Measurements from ENCODE around the gene CATSPER3.

CATSPER3 gene

DNA sequence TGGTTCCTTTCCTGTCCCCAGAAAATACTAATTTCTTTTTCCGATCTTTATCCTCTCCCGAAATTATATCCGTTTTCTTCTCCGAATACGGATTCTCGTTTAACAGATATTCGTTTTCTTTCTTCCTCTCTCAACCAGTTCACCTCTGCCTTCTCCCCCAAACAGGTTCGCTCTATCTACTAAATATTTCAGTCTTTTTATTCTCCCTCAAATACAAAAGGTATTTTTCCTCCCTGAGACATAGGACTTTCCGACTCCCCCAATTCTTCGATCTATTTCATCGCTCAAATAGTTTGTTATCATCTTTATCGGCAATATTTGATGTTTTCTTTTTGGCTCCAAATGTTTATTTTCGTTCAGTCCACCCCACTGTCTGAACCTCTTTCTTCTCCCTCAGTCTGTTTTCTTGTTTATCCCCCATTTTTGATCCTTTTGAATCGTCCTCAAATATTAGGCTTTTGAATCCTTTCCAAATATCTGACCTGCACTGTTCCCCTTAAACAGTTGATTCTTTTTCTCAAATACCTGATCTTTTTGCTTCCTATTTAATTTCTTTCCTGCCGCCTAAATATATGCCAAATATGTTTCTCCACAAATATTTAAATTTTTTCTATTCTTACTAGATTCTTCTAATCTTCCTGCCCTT, 61.9 kb downstream of the CATSPER3 start:
- no peak for DNase-seq (ENCODE audit: low spot score)

DNA sequence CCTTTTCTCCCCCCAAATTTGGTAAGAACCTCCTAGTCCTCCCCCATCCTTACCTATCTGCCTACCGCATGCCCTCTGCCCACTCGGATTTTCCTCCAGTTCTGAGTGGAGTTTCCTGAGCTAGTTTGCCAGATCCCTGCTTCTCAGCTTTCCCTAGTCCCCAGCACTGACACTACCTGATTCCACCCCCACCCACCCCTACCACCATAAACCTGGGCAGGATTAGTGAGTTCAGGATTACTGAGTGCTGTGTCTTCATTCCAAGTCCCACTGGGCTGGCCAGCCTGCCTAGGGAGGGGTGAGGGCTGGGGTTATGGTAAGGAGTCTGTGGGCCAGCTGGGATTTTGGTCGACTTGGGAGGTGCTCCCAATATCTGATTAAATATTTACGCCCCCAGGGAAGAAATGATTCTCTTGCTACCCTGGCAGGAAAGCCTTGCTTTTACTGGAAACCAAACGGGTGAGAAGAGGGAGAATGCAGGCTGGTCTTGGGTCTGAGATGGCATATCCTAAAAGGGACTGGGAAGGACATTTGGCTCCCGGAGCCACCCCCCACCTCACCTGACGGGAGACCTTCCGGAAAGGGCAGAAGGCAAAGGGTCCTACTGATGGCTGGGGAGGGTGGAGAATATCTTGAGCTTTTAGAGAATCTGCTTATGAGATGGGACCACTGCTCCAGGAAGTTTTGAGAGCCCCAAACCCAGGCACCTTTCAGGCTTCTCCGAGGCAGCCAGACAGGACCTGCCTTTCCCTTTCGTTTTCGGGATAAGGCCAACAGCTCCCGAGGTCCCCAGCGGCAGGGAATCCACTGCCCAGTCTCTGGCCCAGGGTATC, 62.6 kb downstream of the CATSPER3 start:
- no peak for DNase-seq (ENCODE audit: low spot score)

DNA sequence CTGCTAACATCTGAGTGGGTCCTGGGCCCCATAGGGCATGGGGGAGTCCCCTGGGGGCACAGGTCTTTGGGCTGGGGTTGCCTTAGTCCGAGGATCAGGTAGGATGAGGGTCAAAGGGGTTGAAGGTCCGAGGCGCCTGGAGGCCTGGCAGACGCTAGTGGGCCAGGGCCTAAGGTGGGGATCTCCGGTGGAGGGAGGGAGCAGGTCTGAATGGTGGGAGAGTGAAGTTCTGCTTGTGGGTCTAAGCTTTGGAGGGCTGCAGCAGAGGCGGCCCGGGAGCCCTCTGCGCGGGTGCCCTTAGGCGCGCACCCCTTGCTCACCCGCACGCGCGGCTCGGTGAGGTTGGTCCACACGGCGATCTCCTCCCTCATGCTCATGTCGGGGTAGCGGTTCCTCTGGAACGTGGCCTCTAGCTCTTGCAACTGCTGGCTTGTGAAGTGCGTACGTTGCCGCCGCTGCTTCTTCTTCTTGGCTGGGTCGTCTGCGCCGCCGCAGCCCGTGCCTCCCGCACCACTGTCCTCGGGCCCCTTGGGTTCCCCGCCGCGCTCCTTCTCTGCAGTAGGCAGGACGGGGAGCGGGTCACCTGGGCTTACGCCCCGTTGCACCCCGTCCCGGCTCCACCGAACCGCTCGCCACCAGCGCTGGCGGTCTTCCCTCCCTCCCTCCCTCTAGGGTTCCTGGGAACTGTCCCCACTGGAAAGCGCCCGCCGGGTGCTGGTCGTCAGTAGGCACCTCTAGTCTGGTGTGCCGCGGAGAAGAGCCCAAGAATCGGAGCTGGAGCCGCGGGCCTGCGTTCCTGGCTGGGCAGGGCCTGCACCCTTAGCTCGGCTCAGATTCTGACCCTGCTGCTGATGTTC, 63.5 kb downstream of the CATSPER3 start:
- DNase-seq (ENCODE audit: low spot score) = peak; percentile 53

GRCh38 chr5:135031813-135032694, 64.3 kb downstream of the CATSPER3 start:
- peak; percentile 46 for DNase-seq (ENCODE audit: low spot score)

DNA sequence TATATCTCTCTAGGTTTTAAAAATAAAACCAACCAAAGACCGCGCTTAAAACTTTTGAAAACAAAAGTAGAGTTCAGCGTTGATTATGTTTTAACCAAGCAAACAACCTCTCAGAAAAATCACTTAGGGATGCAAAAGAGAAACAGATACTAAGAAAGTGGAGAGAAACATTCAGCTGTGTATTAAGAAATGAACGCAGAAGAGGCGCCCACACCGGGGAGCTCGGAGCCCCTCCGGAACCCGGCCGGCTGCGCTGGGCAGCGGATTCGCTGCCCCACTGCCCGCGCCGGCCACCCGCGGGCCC, 64.9 kb downstream of the CATSPER3 start:
- DNase-seq (ENCODE audit: low spot score) = no peak

GRCh38 chr5:135032999-135033861, 65.5 kb downstream of the CATSPER3 start:
- peak; percentile 53 for DNase-seq (ENCODE audit: low spot score)

DNA sequence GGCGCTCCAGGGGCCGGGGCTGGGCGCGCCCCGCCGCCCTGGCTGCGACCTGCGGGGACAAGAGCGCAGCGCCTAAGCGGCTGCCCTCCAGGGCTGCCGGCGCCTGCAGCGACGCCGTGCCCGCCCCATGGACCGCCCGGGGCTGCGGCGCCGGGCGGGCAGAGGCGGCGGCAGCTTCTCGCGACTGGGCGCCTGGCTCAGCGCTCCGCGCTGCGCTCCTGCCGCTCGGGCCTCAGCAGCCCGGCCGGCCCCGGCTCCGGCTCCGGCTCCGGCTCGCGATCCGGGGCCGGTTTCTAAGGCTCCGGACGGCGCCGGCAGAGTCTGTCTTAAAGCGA, 66.2 kb downstream of the CATSPER3 start, which contains the start of gene PITX1:
Gene PITX1 (minus strand): TSS at position 328 of the 335 bp plus-strand sequence. CDS start 347 bp downstream, outside the sequence.
- no peak for DNase-seq (ENCODE audit: low spot score)

GRCh38 chr5:135034236-135034962, 66.7 kb downstream of the CATSPER3 start:
- DNase-seq (ENCODE audit: low spot score) = peak; percentile 87

DNA sequence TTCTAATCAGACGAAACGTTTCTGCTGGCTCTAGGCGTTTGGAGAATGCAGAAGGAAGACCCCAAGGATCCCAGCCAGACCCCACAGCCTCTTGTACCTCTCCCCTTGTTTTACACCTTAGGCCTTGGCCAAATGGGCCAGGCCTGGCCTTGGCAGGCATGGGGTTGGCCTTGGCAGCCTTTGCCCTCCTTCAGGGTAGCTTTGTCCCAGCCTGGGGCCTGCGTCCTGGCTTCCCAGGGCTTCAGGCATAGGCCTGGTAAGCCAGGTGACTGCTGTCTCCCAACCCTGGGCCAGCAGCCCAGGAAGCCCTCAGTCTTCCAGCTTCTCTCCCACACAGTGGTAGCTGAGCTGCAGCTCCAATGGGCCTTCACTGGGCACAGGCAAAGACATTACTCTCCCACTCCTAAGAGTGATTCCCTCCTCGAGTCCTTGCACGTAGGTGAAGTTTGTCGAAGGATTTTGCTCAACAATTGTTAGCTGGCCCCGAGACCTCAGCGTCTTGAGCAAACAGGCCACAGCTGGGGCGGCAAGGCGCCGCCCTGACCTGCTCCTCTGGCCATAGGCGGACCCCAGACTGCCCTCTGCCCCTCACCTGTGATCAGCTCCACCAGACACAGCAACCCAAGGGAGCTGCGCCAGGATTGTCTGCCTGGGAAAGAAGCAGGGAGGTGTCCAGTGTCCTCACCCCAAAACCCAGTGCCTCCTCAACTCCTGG, 67.4 kb downstream of the CATSPER3 start:
- peak; percentile 19 for DNase-seq (ENCODE audit: low spot score)

DNA sequence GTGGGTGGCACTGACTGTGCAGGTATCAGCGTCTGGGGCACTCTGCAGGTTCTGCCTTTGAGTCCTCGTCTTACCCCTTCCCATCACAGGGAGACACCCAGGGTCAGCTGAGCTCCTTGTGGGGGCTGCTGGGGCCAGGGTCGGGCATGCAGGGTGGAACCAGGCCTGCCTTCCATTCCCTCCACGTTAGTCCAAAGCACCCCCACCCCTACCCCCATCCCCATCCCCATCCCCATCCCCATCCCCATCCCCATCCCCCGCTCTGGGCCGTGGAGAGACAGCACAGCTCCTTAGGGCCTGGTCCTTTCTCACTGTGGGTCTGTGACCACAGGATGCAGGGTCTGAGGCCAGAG, 67.9 kb downstream of the CATSPER3 start:
- no peak for DNase-seq (ENCODE audit: low spot score)

- DNase-seq (ENCODE audit: low spot score) = no peak
These were observed 68.7 kb downstream of the CATSPER3 start for GRCh38 chr5:135036405-135036804.

- DNase-seq (ENCODE audit: low spot score) = no peak
These were observed 70.0 kb downstream of the CATSPER3 start for GRCh38 chr5:135037519-135038204.

DNA sequence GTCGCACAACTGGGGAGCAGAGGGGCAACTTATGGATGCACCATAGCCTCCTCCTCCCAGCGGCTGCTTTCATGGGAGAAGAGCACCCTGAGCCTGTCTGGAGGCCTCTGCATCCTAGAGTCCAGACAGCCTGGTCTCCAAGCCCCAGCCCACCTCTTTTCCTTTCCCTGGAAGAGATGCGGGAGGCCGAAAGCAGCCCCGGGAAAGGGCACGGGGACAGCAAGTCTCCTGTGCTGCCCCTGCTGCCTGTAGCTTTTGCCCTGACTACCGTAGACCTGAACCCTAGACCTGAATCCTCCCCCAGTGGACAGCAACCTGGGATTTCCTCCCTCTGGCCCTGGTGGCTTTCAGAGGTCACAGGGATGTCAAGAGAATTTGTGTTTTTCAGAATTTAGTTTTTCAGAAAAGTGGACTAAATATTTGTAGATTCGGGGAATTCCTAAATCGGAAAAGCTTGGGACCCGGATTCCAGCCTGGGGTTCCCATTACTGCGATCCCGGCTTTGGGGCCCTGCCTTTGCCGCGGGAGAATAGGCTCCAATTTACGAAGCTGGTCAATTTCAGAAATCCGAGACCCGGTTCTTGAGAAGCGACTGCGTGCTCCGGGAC, 70.6 kb downstream of the CATSPER3 start:
- DNase-seq (ENCODE audit: low spot score) = no peak

GRCh38 chr5:135038813-135039270, 71.1 kb downstream of the CATSPER3 start:
- no peak for DNase-seq (ENCODE audit: low spot score)

GRCh38 chr5:135039271-135040033, 71.7 kb downstream of the CATSPER3 start:
- DNase-seq (ENCODE audit: low spot score) = no peak

GRCh38 chr5:135040034-135040332, 72.3 kb downstream of the CATSPER3 start:
- no peak for DNase-seq (ENCODE audit: low spot score)

DNA sequence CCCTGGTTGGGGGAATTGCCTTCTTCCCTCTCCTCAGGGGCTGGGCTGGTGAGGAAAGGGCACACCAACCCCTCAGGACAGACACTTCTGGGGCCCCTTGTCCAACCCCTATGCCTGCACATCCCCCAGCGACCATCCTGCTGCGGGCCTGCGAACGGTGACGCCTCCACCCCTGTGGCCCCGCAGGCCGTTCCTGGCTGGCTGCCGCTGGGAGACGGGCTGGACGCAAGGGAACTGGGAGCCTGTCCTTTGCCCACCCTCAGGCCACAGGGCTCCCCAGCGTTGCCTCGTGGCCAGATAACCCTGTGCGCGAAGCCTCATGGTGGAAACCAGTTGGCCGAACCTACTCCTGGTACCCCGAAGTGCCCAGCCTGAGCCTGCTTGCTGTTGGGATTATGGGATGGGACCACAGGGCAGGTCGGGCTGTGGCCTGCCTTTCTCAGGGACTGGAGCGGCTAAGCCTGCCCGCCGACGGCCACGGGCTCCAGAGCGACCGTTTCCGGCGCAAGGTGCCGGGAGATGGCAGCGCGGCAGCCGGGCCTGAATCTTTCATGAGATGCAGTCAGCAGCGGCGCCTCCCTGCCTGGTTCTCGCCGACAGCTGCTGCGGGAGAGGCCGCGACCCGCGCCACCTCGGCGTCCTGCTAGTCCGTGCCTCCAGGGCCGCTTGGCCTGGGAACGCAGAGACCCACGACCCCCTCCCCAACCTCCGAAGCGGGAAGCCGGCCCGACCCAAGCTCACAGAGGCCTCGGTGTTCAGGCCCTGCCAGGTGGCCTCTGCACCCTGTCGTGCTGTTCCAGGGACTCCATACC, 72.8 kb downstream of the CATSPER3 start:
- no peak for DNase-seq (ENCODE audit: low spot score)
